ENCODE data around the gene POMC. TPM values are rescaled to one million over a fixed set of nuclear protein-coding genes. Genes with fewer than 3 reads are reported as not detected.

The POMC gene
- total RNA-seq, 1 donor from 2014 or later, result 5.4 TPM

DNA sequence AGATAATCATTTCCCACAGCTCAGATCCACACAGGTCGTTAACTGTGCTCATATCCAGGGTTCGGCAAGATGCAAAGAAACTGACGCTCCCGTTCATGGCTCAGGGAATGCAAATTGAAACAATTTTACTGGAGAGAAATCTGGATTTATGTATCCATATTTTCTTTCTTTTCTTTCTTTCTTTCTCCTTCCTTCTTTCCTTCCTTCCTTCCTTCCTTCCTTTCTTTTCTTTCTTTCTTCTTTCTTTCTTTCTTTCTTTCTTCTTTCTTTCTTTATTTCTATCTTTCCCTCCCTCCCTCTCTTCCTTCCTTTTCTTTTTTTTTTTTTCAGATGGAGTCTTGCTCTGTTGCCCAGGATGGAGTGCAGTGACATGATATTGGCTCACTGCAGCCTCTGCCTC, 20.0 kb upstream of the POMC start:
- H3K4me1 Mint-ChIP-seq (ENCODE audit: low read depth), result peaks cover 29% of the 10 kb centered on the region
- H3K27ac Mint-ChIP-seq, result no peak overlapping the region
- no peak for DNase-seq (ENCODE audit: low spot score, unreplicated experiment)
- TF ChIP-seq, protein P1, sequence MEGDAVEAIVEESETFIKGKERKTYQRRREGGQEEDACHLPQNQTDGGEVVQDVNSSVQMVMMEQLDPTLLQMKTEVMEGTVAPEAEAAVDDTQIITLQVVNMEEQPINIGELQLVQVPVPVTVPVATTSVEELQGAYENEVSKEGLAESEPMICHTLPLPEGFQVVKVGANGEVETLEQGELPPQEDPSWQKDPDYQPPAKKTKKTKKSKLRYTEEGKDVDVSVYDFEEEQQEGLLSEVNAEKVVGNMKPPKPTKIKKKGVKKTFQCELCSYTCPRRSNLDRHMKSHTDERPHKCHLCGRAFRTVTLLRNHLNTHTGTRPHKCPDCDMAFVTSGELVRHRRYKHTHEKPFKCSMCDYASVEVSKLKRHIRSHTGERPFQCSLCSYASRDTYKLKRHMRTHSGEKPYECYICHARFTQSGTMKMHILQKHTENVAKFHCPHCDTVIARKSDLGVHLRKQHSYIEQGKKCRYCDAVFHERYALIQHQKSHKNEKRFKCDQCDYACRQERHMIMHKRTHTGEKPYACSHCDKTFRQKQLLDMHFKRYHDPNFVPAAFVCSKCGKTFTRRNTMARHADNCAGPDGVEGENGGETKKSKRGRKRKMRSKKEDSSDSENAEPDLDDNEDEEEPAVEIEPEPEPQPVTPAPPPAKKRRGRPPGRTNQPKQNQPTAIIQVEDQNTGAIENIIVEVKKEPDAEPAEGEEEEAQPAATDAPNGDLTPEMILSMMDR (IDR thresholded peaks at IDR 0.05; ENCODE audit: unreplicated experiment), result no peak
- H3K36me3 Mint-ChIP-seq (ENCODE audit: insufficient read depth), result no peaks in the 10 kb centered on the region
- no peaks in the 10 kb centered on the region for H3K9me3 Mint-ChIP-seq (ENCODE audit: low read depth)
- H3K4me3 Mint-ChIP-seq (ENCODE audit: low read depth), result no peak overlapping the region
- H3K27me3 Mint-ChIP-seq, result peaks cover 9% of the 10 kb centered on the region

DNA sequence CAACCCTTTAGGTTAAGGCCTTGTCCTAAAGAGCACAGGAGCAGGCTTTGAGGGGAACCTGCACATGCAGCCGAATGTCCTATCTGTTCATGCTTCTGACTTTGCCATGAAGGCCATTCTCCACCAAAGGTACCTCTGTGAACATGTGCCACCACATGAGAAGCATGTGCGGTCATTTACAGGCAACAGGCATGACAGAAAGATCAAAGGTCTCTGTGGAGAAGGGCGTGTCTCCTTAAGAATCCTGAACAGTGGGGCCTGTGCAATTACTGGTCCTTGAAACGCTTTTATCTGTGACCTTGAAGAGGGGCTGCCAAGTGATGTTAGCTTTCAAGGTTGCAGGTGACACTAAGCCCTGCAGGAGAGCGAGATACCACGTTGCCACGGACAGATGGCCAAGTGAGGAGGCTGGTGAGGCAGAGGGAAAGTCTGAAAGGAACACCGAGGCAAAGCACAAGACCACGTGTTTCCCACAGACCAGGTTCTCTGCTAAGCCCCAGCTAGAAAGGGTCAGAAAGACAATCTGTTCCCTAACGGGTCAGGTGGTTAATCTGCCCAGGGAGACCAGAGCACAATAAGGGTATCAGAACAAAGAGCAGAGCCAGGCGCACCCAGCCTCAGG, 19.5 kb upstream of the POMC start:
- Mint-ChIP-seq H3K36me3 (ENCODE audit: insufficient read depth) (no peaks in the 10 kb centered on the region), H3K4me1 (ENCODE audit: low read depth) (peaks cover 29% of the 10 kb centered on the region), H3K4me3 (ENCODE audit: low read depth) (no peak overlapping the region), H3K9me3 (ENCODE audit: low read depth) (no peaks in the 10 kb centered on the region), H3K27ac (no peak overlapping the region), H3K27me3 (peaks cover 9% of the 10 kb centered on the region)
- no peak for DNase-seq (ENCODE audit: low spot score, unreplicated experiment)
- TF ChIP-seq, protein P1 (IDR thresholded peaks at IDR 0.05; ENCODE audit: unreplicated experiment), result no peak

GRCh38 chr2:25184254-25184653, 15.9 kb upstream of the POMC start:
- no peak for DNase-seq (ENCODE audit: low spot score, unreplicated experiment)
- Mint-ChIP-seq H3K27me3 (peaks cover 9% of the 10 kb centered on the region), H3K4me3 (ENCODE audit: low read depth) (no peak overlapping the region), H3K9me3 (ENCODE audit: low read depth) (peaks cover 5% of the 10 kb centered on the region), H3K36me3 (ENCODE audit: insufficient read depth) (no peaks in the 10 kb centered on the region), H3K4me1 (ENCODE audit: low read depth) (peaks cover 12% of the 10 kb centered on the region), H3K27ac (no peak overlapping the region)
- TF ChIP-seq, protein P1 (IDR thresholded peaks at IDR 0.05; ENCODE audit: unreplicated experiment), result no peak

- H3K9me3 Mint-ChIP-seq (ENCODE audit: low read depth), result peaks cover 5% of the 10 kb centered on the region
- H3K27ac Mint-ChIP-seq, result no peak overlapping the region
- H3K4me1 Mint-ChIP-seq (ENCODE audit: low read depth), result peaks cover 15% of the 10 kb centered on the region
- DNase-seq (ENCODE audit: low spot score, unreplicated experiment), result no peak
- H3K4me3 Mint-ChIP-seq (ENCODE audit: low read depth), result no peak overlapping the region
- peaks cover 19% of the 10 kb centered on the region for H3K27me3 Mint-ChIP-seq
- H3K36me3 Mint-ChIP-seq (ENCODE audit: insufficient read depth), result no peaks in the 10 kb centered on the region
- TF ChIP-seq, protein P1 (IDR thresholded peaks at IDR 0.05; ENCODE audit: unreplicated experiment), result no peak
These were observed 10.6 kb upstream of the POMC start for GRCh38 chr2:25178976-25179375.

DNA sequence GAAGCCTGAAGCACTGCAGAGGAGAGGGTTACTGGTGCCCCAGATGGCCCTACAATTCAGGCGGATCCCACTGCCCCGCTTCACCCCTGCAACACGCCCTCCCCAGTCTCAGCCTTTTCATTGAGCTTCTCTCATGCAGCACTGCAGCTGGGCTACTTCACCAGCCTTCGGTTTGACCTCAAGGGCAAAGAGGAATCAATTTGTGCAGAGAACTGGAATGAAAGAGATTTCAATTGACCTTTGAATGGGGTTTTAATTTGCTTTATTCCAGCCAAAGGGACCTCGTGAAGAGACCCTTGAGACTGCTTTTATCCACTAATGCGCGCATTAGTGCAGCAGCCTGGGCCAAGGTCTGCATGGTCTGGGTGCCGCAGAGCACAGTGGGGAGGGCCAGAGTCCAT, 8.8 kb upstream of the POMC start:
- no peak overlapping the region for H3K27ac Mint-ChIP-seq
- peaks cover 26% of the 10 kb centered on the region for H3K27me3 Mint-ChIP-seq
- H3K9me3 Mint-ChIP-seq (ENCODE audit: low read depth), result peaks cover 5% of the 10 kb centered on the region
- H3K4me3 Mint-ChIP-seq (ENCODE audit: low read depth), result no peak overlapping the region
- no peaks in the 10 kb centered on the region for H3K36me3 Mint-ChIP-seq (ENCODE audit: insufficient read depth)
- DNase-seq (ENCODE audit: low spot score, unreplicated experiment), result no peak
- H3K4me1 Mint-ChIP-seq (ENCODE audit: low read depth), result peaks cover 13% of the 10 kb centered on the region
- TF ChIP-seq, protein P1 (IDR thresholded peaks at IDR 0.05; ENCODE audit: unreplicated experiment), result no peak
